H1 (cell line): ENCODE measurements around the gene GGT5. TPM values are rescaled to one million over a fixed set of nuclear protein-coding genes. Genes with fewer than 3 reads are reported as not detected.
"Not testable (repeated sequence)": the region's sequence is repeated elsewhere in the genome, so short reads cannot be mapped to it uniquely, and the experiment has no call there.

Source experiments
- CTCF ChIA-PET: fragments of 300-600 bp; sonication (Branson Sonifier 250); formaldehyde crosslinking; loops from one replicate; lab custom pipeline; 2021; ENCODE audit not compliant: partially characterized antibody; lab: Charles Lee
- POLR2A ChIA-PET: fragments of 300-600 bp; sonication (Branson Sonifier 250); formaldehyde crosslinking; loops from one replicate; lab custom pipeline; 2021; ENCODE audit warnings: inconsistent platforms; ENCODE audit not compliant: partially characterized antibody; lab: Charles Lee
- DNase-seq, 2 experiments: peaks; one replicate each; pipeline versions ENCODE4 v3.0.0 to v3.0.0-alpha.2; 2010 to 2022; ENCODE audit warnings: low spot score in 2 of 2, low read depth in 1 of 2, mixed read lengths in 1 of 2
- FAIRE-seq: peaks from 2 replicates; lab custom pipeline; 2011; peaks lifted over from hg19 to GRCh38; lab: Jason Lieb, UNC
- H2AFZ ChIP-seq: 2 replicates; pipeline ENCODE4 v1.8.1; 2012; ENCODE audit warnings: low read length, inconsistent platforms
- H2AK5ac ChIP-seq: 2 replicates; pipeline ENCODE4 v1.6.1; 2013; ENCODE audit warnings: low read depth, low read length
- H2BK120ac ChIP-seq: replicated peaks from 2 replicates; pipeline ENCODE3; 2013; ENCODE audit warnings: low read depth, low read length, inconsistent platforms
- H2BK12ac ChIP-seq: 2 replicates; pipeline ENCODE4 v1.6.1; 2013; ENCODE audit warnings: low read depth, low read length
- H2BK15ac ChIP-seq: 2 replicates; pipeline ENCODE4 v1.6.1; 2013; ENCODE audit warnings: low read length
- H2BK20ac ChIP-seq: 2 replicates; pipeline ENCODE4 v1.6.1; 2013; ENCODE audit warnings: low read length
- H2BK5ac ChIP-seq: 2 replicates; pipeline ENCODE4 v1.6.1; 2013; ENCODE audit warnings: low read depth, low read length
- H3K14ac ChIP-seq: 2 replicates; pipeline ENCODE4 v1.6.1; 2013; ENCODE audit warnings: inconsistent platforms; ENCODE audit not compliant: insufficient read length
- H3K18ac ChIP-seq: 2 replicates; pipeline ENCODE4 v1.6.1; 2013; ENCODE audit warnings: low read length; ENCODE audit errors: extremely low read depth
- H3K23ac ChIP-seq: 2 replicates; pipeline ENCODE4 v1.6.1; 2013; ENCODE audit warnings: inconsistent platforms; ENCODE audit not compliant: insufficient read length
- H3K23me2 ChIP-seq: 2 replicates; pipeline ENCODE4 v1.6.1; 2013; ENCODE audit warnings: low read depth, low read length
- H3K27ac ChIP-seq: 2 replicates; pipeline ENCODE4 v1.6.1; 2011; ENCODE audit warnings: low read depth, low read length, inconsistent platforms
- H3K27me3 ChIP-seq, 4 experiments: replicated peaks in 1 of 4; 1 replicate in 1 of 4; 2 replicates in 3 of 4; pipeline versions ENCODE4 v1.6.1 to v1.8.1; 2011 to 2013; ENCODE audit warnings: low read length in 3 of 4, mild to moderate bottlenecking in 3 of 4, inconsistent platforms in 2 of 4, mixed read lengths in 2 of 4, moderate library complexity in 1 of 4; ENCODE audit not compliant: control insufficient read depth in 3 of 4, insufficient read depth in 3 of 4; ENCODE audit errors: extremely low read depth in 1 of 4
- H3K36me3 ChIP-seq, 4 experiments: 2 replicates each; pipeline versions ENCODE4 v1.6.1 to v1.8.1; 2011 to 2013; ENCODE audit warnings: mild to moderate bottlenecking in 4 of 4, low read length in 3 of 4, moderate library complexity in 2 of 4, control low read depth in 1 of 4, inconsistent platforms in 1 of 4; ENCODE audit not compliant: insufficient read depth in 4 of 4, control insufficient read depth in 2 of 4
- H3K4ac ChIP-seq: replicated peaks from 2 replicates; pipeline ENCODE3; 2013; ENCODE audit warnings: low read length, low read depth, mixed read lengths, inconsistent platforms; ENCODE audit not compliant: insufficient read length
- H3K4me1 ChIP-seq, 4 experiments: replicated peaks in 1 of 4; 1 replicate in 1 of 4; 2 replicates in 3 of 4; pipeline versions ENCODE4 v1.6.1 to v1.8.1; 2011 to 2013; ENCODE audit warnings: low read length in 3 of 4, inconsistent platforms in 2 of 4, mixed read lengths in 1 of 4; ENCODE audit not compliant: insufficient read depth in 4 of 4, control insufficient read depth in 3 of 4
- H3K4me2 ChIP-seq, 2 experiments: 2 replicates each; pipeline versions ENCODE4 v1.6.1 to v1.8.1; 2011 to 2013; ENCODE audit warnings: low read depth in 2 of 2, low read length in 2 of 2, control low read depth in 1 of 2, inconsistent platforms in 1 of 2, mild to moderate bottlenecking in 1 of 2; ENCODE audit not compliant: insufficient read depth in 1 of 2
- H3K4me3 ChIP-seq, 4 experiments: fragments of 200-600, 300-600 bp in 1 of 4; sonication (generic), shearing (Covaris generic), sonication (Bioruptor Twin) in 1 of 4; 2 replicates each; pipeline versions ENCODE4 v1.5.1 to v1.8.1; 2011 to 2016; ENCODE audit warnings: low read length in 4 of 4, low read depth in 3 of 4, control low read depth in 2 of 4, inconsistent platforms in 2 of 4, mild to moderate bottlenecking in 2 of 4, mixed read lengths in 1 of 4, moderate library complexity in 1 of 4; ENCODE audit not compliant: insufficient read depth in 2 of 4; ENCODE audit errors: extremely low read depth in 1 of 4
- H3K56ac ChIP-seq: replicated peaks from 2 replicates; pipeline ENCODE3; 2013; ENCODE audit warnings: low read depth, mild to moderate bottlenecking, mixed read lengths, low read length, inconsistent platforms; ENCODE audit not compliant: insufficient read length
- H3K79me1 ChIP-seq: 2 replicates; pipeline ENCODE4 v1.6.1; 2013; ENCODE audit warnings: low read depth, low read length, control low read depth
- H3K79me2 ChIP-seq, 2 experiments: 2 replicates each; pipeline versions ENCODE4 v1.6.1 to v1.8.1; 2012 to 2013; ENCODE audit warnings: low read length in 2 of 2, mild to moderate bottlenecking in 2 of 2, inconsistent platforms in 1 of 2; ENCODE audit not compliant: insufficient read depth in 2 of 2, control insufficient read depth in 1 of 2
- H3K9ac ChIP-seq, 4 experiments: replicated peaks in 1 of 4; 1 replicate in 1 of 4; 2 replicates in 3 of 4; pipeline versions ENCODE4 v1.6.1 to v1.8.1; 2011 to 2013; ENCODE audit warnings: low read depth in 3 of 4, low read length in 3 of 4, control low read depth in 2 of 4, mild to moderate bottlenecking in 2 of 4, moderate library complexity in 2 of 4, inconsistent platforms in 1 of 4; ENCODE audit errors: extremely low read depth in 1 of 4
- H3K9me3 ChIP-seq, 2 experiments: 2 replicates each; pipeline versions ENCODE4 v1.6.1 to v1.8.1; 2012 to 2013; ENCODE audit warnings: mild to moderate bottlenecking in 2 of 2, moderate library complexity in 2 of 2, control low read depth in 1 of 2, inconsistent platforms in 1 of 2, low read depth in 1 of 2, low read length in 1 of 2, mixed read lengths in 1 of 2; ENCODE audit not compliant: insufficient read depth in 2 of 2
- H4K20me1 ChIP-seq, 2 experiments: replicated peaks in 1 of 2; 2 replicates each; pipeline versions ENCODE3 to v1.8.1; 2011 to 2013; ENCODE audit warnings: inconsistent platforms in 2 of 2, low read length in 2 of 2, mild to moderate bottlenecking in 1 of 2; ENCODE audit not compliant: insufficient read depth in 2 of 2, control insufficient read depth in 1 of 2
- H4K5ac ChIP-seq: 2 replicates; pipeline ENCODE4 v1.6.1; 2013; ENCODE audit warnings: low read length, low read depth, mixed read lengths, inconsistent platforms; ENCODE audit not compliant: insufficient read length
- H4K8ac ChIP-seq: 2 replicates; pipeline ENCODE4 v1.8.0; 2013; ENCODE audit warnings: mild to moderate bottlenecking, moderate library complexity, low read length, inconsistent platforms; ENCODE audit not compliant: insufficient read depth; ENCODE audit errors: extremely low read depth
- H4K91ac ChIP-seq: replicated peaks from 2 replicates; pipeline ENCODE3; 2013; ENCODE audit warnings: low read length, mixed read lengths, inconsistent platforms; ENCODE audit not compliant: insufficient read length
- ATF2 ChIP-seq: IDR thresholded peaks from 2 replicates; pipeline ENCODE4 v1.6.1; 2012; ENCODE audit warnings: low read length, inconsistent platforms
- SP1 ChIP-seq: IDR thresholded peaks from 2 replicates; pipeline ENCODE4 v1.6.1; 2011; ENCODE audit warnings: low read depth, low read length
- WGBS, 2 experiments: shearing (Covaris generic) in 1 of 2; methylation state at CpG; one replicate each; pipeline versions ENCODE4 v1.1.6 to v1.1.7; 2013 to 2015; ENCODE audit warnings: low lambda C conversion rate in 2 of 2, mixed read lengths in 2 of 2, inconsistent platforms in 1 of 2, low coverage in 1 of 2, missing lambda C conversion rate in 1 of 2; ENCODE audit not compliant: insufficient replicate concordance in 2 of 2, insufficient coverage in 1 of 2, insufficient read length in 1 of 2; ENCODE audit errors: extremely low coverage in 1 of 2, missing lambda C conversion rate in 1 of 2; 5-methylcytosine and 5-hydroxymethylcytosine counted together
- polyA plus RNA-seq, 7 experiments: library from polyadenylated mRNA; depleted of rRNA in 3 of 7; stranded (reverse) in 5 of 7; unstranded in 2 of 7; fragments of >200 nt in 5 of 7; fragments of 200-250 nt in 2 of 7; gene quantifications; 1 replicate in 5 of 7; 2 replicates in 1 of 7; 4 replicates in 1 of 7; pipeline versions ENCODE4 v1.2.1 to v1.2.3, GENCODE V29; 2011 to 2013; ENCODE audit warnings: missing spikeins in 2 of 7, mixed read lengths in 2 of 7
- total RNA-seq: library from RNA; stranded (reverse); fragmentation: NEBNext Ultra II Directional; extraction: Animal tissue kit (Norgen Biotek cat#: 25700); gene quantifications from 2 replicates; pipeline ENCODE4 v1.2.1, GENCODE V29; 2021

GGT5 gene
- total and polyA plus RNA-seq, 2 of the 8 experiments (the other 6 are each of a cell fraction or from before 2014, with no cell fraction given), result 0.05 TPM; not detected in 1

GRCh38 chr22:24270556-24271385 lies 25.9 kb upstream of the GGT5 start, which contains the start of gene SPECC1L (continued):
- TF ChIP-seq ATF2, result no peak
- TF ChIP-seq SP1, result no peak

- POLR2A ChIA-PET, DNase-seq: not testable (repeated sequence)
Measured at GRCh38 chr22:24266495-24266894, 21.6 kb upstream of the GGT5 start.

More at GRCh38 chr22:24266495-24266894, 21.6 kb upstream of the GGT5 start:
- not testable (repeated sequence) for H3K4me3 ChIP-seq, H2AK5ac ChIP-seq, H3K56ac ChIP-seq, H3K4me1 ChIP-seq, H3K14ac ChIP-seq, H2BK120ac ChIP-seq, H3K23ac ChIP-seq, H2BK15ac ChIP-seq, H2BK5ac ChIP-seq, H3K4ac ChIP-seq, FAIRE-seq, H4K8ac ChIP-seq, H3K9me3 ChIP-seq, H3K9ac ChIP-seq, H4K20me1 ChIP-seq, H3K79me1 ChIP-seq, H3K79me2 ChIP-seq, H2BK20ac ChIP-seq, H3K4me2 ChIP-seq, H4K5ac ChIP-seq, H3K36me3 ChIP-seq, H3K23me2 ChIP-seq, H4K91ac ChIP-seq, H3K27me3 ChIP-seq, H3K27ac ChIP-seq, H2AFZ ChIP-seq, H3K18ac ChIP-seq, H2BK12ac ChIP-seq
- CTCF ChIA-PET, result interaction anchor here (0.7 kb wide), 1 partner anchor 35 kb away, joined by 3 read pairs; no protein-coding TSS in a partner anchor
- WGBS, 2 experiments, result 92% methylated on average over 6 of the region's 6 CpGs; no CpG with 5 or more reads in 1 of the 2 experiments
